Dendritic cell treated with granulocyte-macrophage colony-stimulating factor and Interleukin-4, amounts not matched to agents 40 ng/mL and 50 ng/mL, for 4 days (primary cell): Measurements from ENCODE around the gene GAS7.
"Not testable (repeated sequence)": the region's sequence is repeated elsewhere in the genome, so short reads cannot be mapped to it uniquely, and the experiment has no call there.

ENCODE experiments used
- H3K27ac Mint-ChIP-seq: one replicate; pipeline ENCODE4 v1.8.0; 2022; ENCODE audit warnings: mild to moderate bottlenecking, mixed read lengths
- H3K27me3 Mint-ChIP-seq: one replicate; pipeline ENCODE4 v1.8.0; 2022; ENCODE audit warnings: mild to moderate bottlenecking, mixed read lengths
- H3K36me3 Mint-ChIP-seq: one replicate; pipeline ENCODE4 v1.8.0; 2022; ENCODE audit warnings: low read depth, mixed read lengths
- H3K4me1 Mint-ChIP-seq: one replicate; pipeline ENCODE4 v1.8.0; 2022; ENCODE audit warnings: low read depth, mixed read lengths
- H3K4me3 Mint-ChIP-seq: one replicate; pipeline ENCODE4 v1.8.0; 2022; ENCODE audit warnings: mild to moderate bottlenecking, moderate library complexity, mixed read lengths
- H3K9me3 Mint-ChIP-seq: one replicate; pipeline ENCODE4 v1.8.0; 2022; ENCODE audit warnings: mixed read lengths
- intact Hi-C: fragments of 100-400 bp; cut with micrococcal nuclease; formaldehyde crosslinking; loops from one replicate; pipeline ENCODE4 v1.15.0; 2022

The GAS7 gene

DNA sequence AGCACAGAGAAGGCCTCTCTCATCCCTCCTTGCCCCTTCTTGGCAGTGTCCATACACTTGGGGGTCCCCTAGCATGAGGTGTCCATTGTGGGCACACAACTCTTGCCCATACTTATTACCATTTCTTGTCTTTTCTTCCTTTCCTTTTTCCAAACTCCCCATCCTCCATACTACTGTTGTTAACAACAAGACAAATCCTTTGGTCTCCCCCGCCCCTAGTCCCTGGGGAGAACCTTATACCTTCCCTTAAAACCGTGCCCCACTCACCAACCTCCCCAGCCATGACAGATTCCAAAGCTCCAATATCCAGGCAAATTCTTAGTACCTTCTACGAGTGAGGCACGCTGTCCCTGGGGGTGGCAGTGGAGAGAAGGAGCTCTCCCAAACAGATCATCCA lies 82.9 kb downstream of the GAS7 start:
- Mint-ChIP-seq H3K36me3 (peaks cover 5% of the 10 kb centered on the region), H3K9me3 (no peaks in the 10 kb centered on the region), H3K4me3 (peak overlapping the region; percentile 78), H3K27ac (peak overlapping the region; percentile 93), H3K4me1 (peaks cover 82% of the 10 kb centered on the region), H3K27me3 (no peaks in the 10 kb centered on the region)
- intact Hi-C loops = loop anchor here (2.0 to 5.0 kb wide), 3 partner anchors 37 to 148 kb away; no protein-coding TSS in a partner anchor

- H3K27me3 Mint-ChIP-seq = no peaks in the 10 kb centered on the region
- H3K27ac Mint-ChIP-seq = peak overlapping the region; percentile 93
- H3K4me1 Mint-ChIP-seq = peaks cover 77% of the 10 kb centered on the region
- H3K36me3 Mint-ChIP-seq = peaks cover 5% of the 10 kb centered on the region
- H3K4me3 Mint-ChIP-seq = peak overlapping the region; percentile 78
- intact Hi-C loops = loop anchor here (2.0 to 5.0 kb wide), 3 partner anchors 38 to 148 kb away; no protein-coding TSS in a partner anchor
- H3K9me3 Mint-ChIP-seq = no peaks in the 10 kb centered on the region
These were observed 83.4 kb downstream of the GAS7 start for GRCh38 chr17:10114931-10115535.

GRCh38 chr17:10112962-10113361 lies 85.4 kb downstream of the GAS7 start:
- Mint-ChIP-seq H3K27ac (no peak overlapping the region), H3K4me1 (peaks cover 65% of the 10 kb centered on the region)

DNA sequence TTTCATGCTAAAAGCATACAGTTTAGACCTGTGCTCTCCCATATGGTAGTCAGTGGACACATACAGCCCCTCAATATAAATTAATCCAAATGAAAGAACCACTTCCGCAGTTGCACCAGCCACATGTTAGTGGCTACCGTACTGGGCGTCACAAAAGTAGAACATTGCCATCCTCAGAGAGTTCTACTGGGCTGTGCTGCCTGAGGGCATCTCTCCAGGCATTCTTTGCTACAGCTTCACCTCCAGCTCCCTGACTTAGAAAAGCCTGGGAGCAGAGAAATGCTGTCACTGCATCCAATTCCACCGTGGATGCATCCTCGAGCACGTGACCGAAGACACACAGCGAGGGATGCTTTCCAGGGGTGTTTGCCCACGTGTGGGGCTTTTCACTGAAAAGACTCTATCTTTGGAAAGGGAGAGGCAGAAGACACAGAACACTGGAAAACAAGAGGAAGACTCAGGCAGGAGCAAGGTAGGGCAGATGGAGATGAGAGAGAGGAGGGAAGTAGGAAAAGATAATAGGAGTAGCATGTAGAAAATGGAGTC lies 86.4 kb downstream of the GAS7 start:
- intact Hi-C loops = no loop called here
- H3K36me3 Mint-ChIP-seq = peaks cover 5% of the 10 kb centered on the region
- no peak overlapping the region for H3K27ac Mint-ChIP-seq
- H3K4me3 Mint-ChIP-seq = no peak overlapping the region
- no peaks in the 10 kb centered on the region for H3K9me3 Mint-ChIP-seq
- H3K27me3 Mint-ChIP-seq = no peaks in the 10 kb centered on the region
- peaks cover 65% of the 10 kb centered on the region for H3K4me1 Mint-ChIP-seq

More at GRCh38 chr17:10112962-10113361, 85.4 kb downstream of the GAS7 start:
- Mint-ChIP-seq H3K27me3 (no peaks in the 10 kb centered on the region), H3K4me3 (no peak overlapping the region), H3K9me3 (no peaks in the 10 kb centered on the region), H3K36me3 (peaks cover 5% of the 10 kb centered on the region)
- intact Hi-C loops = no loop called here

- intact Hi-C loops = no loop called here
- Mint-ChIP-seq H3K27ac (no peak overlapping the region), H3K36me3 (peaks cover 12% of the 10 kb centered on the region), H3K9me3 (no peaks in the 10 kb centered on the region), H3K4me1 (peaks cover 65% of the 10 kb centered on the region), H3K4me3 (no peak overlapping the region), H3K27me3 (no peaks in the 10 kb centered on the region)
These were observed 89.3 kb downstream of the GAS7 start for GRCh38 chr17:10109146-10109545.

- Mint-ChIP-seq H3K27me3 (no peaks in the 10 kb centered on the region), H3K9me3 (no peaks in the 10 kb centered on the region), H3K4me1 (peaks cover 57% of the 10 kb centered on the region), H3K27ac (no peak overlapping the region), H3K4me3 (no peak overlapping the region), H3K36me3 (peaks cover 12% of the 10 kb centered on the region)
- intact Hi-C loops = no loop called here
These were observed 90.9 kb downstream of the GAS7 start for GRCh38 chr17:10107316-10108165.

DNA sequence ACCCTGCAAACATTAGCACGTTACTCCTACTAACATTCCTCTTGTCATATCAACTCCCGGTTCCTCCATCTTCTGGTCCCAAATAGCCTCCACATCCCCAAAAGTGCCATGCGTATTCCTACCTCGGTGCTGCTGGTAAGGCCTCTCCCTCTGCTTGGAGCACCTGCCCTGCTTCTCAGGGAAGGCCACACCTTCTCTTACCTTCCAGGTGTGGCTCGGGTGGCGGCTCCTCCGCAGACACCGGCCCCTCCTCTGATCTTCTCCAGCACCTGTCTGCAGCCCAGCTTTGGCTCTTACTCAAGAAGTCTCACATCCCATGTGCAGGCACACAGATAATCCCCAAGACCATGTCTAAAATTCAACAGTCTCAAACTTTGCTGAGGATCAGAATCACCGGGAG lies 92.3 kb downstream of the GAS7 start:
- Mint-ChIP-seq H3K9me3 (no peaks in the 10 kb centered on the region), H3K27me3 (no peaks in the 10 kb centered on the region), H3K4me3 (no peak overlapping the region), H3K27ac (no peak overlapping the region), H3K4me1 (peaks cover 56% of the 10 kb centered on the region), H3K36me3 (peaks cover 12% of the 10 kb centered on the region)
- intact Hi-C loops = no loop called here

DNA sequence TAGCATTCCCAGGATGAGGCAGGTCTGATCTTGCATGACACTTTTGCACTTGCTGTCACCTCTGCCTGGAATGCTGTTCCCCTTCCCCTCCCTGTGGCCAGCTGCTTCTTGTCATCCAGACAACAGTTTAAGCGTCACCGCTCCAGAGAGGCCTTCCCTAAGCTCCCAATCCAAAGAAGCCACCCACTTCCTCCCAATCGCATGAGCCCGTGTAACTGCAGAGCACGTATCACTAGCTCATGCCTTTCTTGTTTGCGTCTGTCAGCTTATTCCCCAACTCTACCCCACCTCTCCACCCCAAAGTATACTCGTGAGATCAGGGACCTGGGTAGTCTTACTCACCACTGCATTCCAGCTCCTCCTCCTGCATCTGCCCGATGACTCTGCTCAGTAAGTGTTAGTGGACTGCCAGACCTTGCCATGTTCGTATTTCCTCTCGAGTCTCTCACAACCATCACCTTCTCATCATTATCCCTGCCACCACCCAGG lies 92.8 kb downstream of the GAS7 start:
- Mint-ChIP-seq H3K27me3 (no peaks in the 10 kb centered on the region), H3K4me3 (no peak overlapping the region)

GRCh38 chr17:10103712-10104111 lies 94.7 kb downstream of the GAS7 start:
- Mint-ChIP-seq H3K9me3 (no peaks in the 10 kb centered on the region), H3K36me3 (peaks cover 12% of the 10 kb centered on the region)

More for the DNA sequence above, 92.8 kb downstream of the GAS7 start:
- Mint-ChIP-seq H3K36me3 (peaks cover 12% of the 10 kb centered on the region), H3K27ac (no peak overlapping the region), H3K9me3 (no peaks in the 10 kb centered on the region), H3K4me1 (peaks cover 57% of the 10 kb centered on the region)
- intact Hi-C loops = no loop called here

DNA sequence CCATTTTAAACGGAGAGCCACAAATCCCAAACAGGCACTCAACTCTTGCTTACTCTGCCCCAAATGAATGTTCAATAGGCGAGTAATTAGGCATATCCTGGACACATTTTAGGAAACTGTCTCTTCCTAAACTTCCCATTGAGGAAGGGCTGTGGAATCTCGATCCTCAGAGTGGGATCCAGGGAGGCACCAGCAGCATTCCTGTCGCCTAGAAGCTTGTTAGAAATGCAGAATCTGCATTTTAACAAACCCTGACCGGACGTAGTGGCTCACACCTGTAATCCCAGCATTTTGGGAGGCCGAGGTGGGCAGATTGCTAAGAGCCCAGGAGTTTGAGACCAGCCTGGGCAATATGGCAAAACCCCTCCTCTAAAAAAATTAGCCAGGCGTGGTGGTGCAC lies 95.6 kb downstream of the GAS7 start:
- peaks cover 17% of the 10 kb centered on the region for H3K36me3 Mint-ChIP-seq
- H3K4me3 Mint-ChIP-seq = no peak overlapping the region
- intact Hi-C loops = no loop called here
- H3K9me3 Mint-ChIP-seq = no peaks in the 10 kb centered on the region
- H3K4me1 Mint-ChIP-seq = peaks cover 75% of the 10 kb centered on the region
- H3K27ac Mint-ChIP-seq = no peak overlapping the region
- no peaks in the 10 kb centered on the region for H3K27me3 Mint-ChIP-seq

More at GRCh38 chr17:10103712-10104111, 94.7 kb downstream of the GAS7 start:
- Mint-ChIP-seq H3K27ac (no peak overlapping the region), H3K27me3 (no peaks in the 10 kb centered on the region), H3K4me1 (peaks cover 75% of the 10 kb centered on the region), H3K4me3 (no peak overlapping the region)
- intact Hi-C loops = no loop called here

DNA sequence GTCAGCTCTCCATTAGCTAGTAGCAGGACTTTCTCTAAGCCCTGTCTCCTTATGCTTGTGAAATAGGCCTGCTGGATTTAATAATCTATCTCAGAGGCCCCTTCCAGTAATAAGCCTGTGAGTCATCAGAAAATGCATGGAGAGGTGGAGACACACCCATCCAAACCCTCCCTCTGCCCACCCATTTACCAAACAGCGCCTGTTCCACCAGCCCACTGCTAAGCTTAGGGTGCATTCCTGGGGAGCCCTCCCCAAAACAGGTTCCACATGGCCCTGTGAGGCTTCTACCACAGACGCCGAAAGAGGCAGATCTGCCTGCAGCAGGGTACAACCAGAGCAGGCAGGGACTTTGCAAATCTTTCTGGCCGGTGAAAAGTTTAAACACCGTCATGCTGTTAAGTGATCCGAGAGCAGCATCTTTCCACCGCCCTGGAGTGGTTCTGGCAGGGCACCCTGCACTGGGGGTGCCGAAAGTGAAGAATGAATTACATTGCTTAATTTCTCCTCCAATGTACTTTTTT lies 99.3 kb downstream of the GAS7 start:
- Mint-ChIP-seq H3K27me3 (no peaks in the 10 kb centered on the region), H3K4me3 (no peak overlapping the region), H3K9me3 (no peaks in the 10 kb centered on the region), H3K36me3 (peaks cover 5% of the 10 kb centered on the region), H3K27ac (no peak overlapping the region), H3K4me1 (peaks cover 46% of the 10 kb centered on the region)
- intact Hi-C loops = no loop called here

DNA sequence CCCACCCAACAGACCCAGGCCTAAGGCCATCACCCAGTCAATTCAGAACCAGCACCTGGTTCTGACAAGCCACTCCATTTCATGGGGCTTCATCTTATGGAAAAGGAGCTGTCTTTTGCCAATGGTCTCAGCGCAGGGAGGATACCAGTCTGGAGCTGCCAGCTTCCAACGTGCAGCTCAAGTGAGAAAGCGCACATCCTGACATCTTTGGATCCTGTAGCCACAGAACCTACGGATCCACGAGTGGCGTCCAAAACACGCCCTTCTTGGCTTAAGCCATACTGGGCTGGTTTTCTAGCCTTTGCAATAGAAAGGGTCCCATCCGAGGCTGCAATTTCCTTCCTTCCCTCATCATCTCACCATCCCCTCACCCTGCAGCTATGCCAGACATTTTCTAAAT lies 101.8 kb downstream of the GAS7 start:
- Mint-ChIP-seq H3K4me3 (no peak overlapping the region), H3K36me3 (peaks cover 5% of the 10 kb centered on the region), H3K27ac (peak overlapping the region; percentile 0), H3K4me1 (peaks cover 39% of the 10 kb centered on the region), H3K27me3 (no peaks in the 10 kb centered on the region), H3K9me3 (no peaks in the 10 kb centered on the region)
- intact Hi-C loops = no loop called here

DNA sequence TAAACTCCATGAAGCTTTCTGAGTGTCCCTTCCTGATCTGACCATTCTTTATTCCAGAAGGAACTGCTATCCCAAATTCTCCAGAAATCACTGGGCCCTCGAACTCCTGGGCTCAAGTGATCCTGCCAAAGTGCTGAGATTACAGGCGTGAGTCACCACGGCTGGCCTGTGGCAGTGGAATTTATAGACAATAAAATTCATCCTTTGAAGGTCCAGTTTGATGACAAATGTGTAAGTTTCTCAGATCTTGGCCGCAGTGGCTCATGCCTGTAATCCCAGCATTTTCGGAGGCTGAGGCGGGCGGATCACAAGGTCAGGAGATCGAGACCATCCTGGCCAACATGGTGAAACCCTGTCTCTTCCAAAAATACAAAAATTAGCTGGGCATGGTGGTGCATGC lies 103.1 kb downstream of the GAS7 start:
- H3K4me3 Mint-ChIP-seq, H3K27ac Mint-ChIP-seq: not testable (repeated sequence)

DNA sequence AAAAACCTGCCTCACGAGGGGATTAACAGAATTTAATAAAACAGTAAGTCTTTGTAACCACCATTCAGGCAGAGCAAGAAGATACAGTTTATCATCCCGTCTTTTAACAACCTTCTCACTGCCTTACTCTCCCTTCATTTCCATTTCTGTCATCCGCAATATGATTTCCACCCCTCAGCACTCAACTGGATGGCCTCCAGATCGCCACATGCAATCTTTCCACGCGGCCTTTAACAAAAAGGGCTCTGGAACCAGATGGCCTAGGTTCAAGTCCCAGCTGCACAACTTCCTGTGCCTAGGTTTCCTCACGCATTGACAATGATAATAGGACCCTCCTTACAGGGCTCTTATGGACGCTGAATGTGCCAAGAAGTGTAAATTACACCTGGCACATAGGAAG lies 103.6 kb downstream of the GAS7 start:
- peaks cover 42% of the 10 kb centered on the region for H3K4me1 Mint-ChIP-seq
- H3K27me3 Mint-ChIP-seq = no peaks in the 10 kb centered on the region
- intact Hi-C loops = no loop called here
- H3K36me3 Mint-ChIP-seq = peaks cover 5% of the 10 kb centered on the region
- H3K4me3 Mint-ChIP-seq = no peak overlapping the region
- no peak overlapping the region for H3K27ac Mint-ChIP-seq
- no peaks in the 10 kb centered on the region for H3K9me3 Mint-ChIP-seq

More for the DNA sequence above, 103.1 kb downstream of the GAS7 start:
- peaks cover 42% of the 10 kb centered on the region for H3K4me1 Mint-ChIP-seq
- H3K27me3 Mint-ChIP-seq, H3K9me3 Mint-ChIP-seq, H3K36me3 Mint-ChIP-seq, intact Hi-C loops: not testable (repeated sequence)
